HL-60 (cell line): ENCODE measurements around the gene CEP85.

Experiments
- DNase-seq, 2 experiments: peaks; one replicate each; pipeline ENCODE4 v3.0.0-alpha.2; 2010 to 2020; ENCODE audit warnings: low read depth in 1 of 2, low spot score in 1 of 2
- H3K27ac ChIP-seq: fragments of 250-450 bp; sonication (Bioruptor Pico); replicated peaks from 2 replicates; pipeline ENCODE4 v1.5.1; 2020; ENCODE audit warnings: mild to moderate bottlenecking, moderate library complexity
- H3K27me3 ChIP-seq: fragments of 250-450 bp; sonication (Bioruptor Pico); 2 replicates; pipeline ENCODE4 v1.5.1; 2021; ENCODE audit warnings: mild to moderate bottlenecking, moderate library complexity; ENCODE audit not compliant: insufficient read depth, poor library complexity, severe bottlenecking
- H3K4me3 ChIP-seq: replicated peaks from 2 replicates; pipeline ENCODE4 v1.5.1; 2011; ENCODE audit warnings: mild to moderate bottlenecking, control low read depth, low read length; ENCODE audit not compliant: insufficient read depth
- GABPA ChIP-seq: IDR thresholded peaks from 2 replicates; pipeline ENCODE4 v1.6.1; 2012; ENCODE audit warnings: low read depth
- POLR2AphosphoS5 ChIP-seq: IDR thresholded peaks from 2 replicates; pipeline ENCODE4 v1.6.1; 2012; ENCODE audit warnings: low read depth
- REST ChIP-seq: IDR thresholded peaks from 2 replicates; pipeline ENCODE4 v1.6.1; 2012; ENCODE audit warnings: low read depth; ENCODE audit not compliant: insufficient replicate concordance
- SPI1 ChIP-seq: IDR thresholded peaks from 2 replicates; pipeline ENCODE4 v1.6.1; 2012; ENCODE audit warnings: low read depth, mild to moderate bottlenecking, borderline replicate concordance
- TF ChIP-seq, protein P1 (sequence below): IDR thresholded peaks from one replicate; pipeline ENCODE4 v1.5.1; 2011; ENCODE audit warnings: low read length, control low read depth, inconsistent platforms; ENCODE audit not compliant: insufficient read depth

The CEP85 gene

DNA sequence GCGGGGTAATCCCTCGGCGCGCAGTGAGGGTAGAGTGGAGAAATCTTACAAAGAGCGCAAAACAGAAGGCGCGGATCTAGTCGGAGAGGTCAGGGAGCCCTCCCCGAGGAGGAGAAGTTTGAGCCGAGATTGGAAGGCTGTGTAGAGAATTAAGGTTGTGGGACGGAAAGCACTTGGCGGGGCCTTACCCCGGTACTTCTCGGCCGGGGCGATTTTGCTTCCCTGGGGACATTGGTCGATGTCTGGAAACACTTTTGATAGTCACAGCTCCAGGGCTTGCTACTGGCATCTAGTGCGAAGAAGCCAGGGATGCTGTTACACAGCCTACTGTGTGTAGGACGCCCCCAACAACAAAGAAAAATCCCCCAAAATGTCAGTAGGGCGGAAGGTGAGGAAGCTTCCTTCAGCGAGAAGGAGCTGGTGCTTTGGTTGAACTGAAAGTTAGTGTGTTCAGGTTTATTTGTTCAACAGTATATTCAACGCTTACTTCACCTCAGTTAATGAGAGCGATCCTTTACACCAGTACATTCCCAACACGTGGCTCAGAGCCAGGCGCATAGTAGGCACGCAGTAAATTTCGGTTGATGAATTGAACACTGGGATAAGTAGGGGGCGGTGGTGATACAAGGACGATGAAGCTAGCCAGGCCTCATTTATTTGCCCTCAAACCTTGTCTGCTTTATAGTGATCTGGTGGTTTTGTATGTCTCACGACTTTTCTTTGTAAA lies 807 bp downstream of the CEP85 start:
- no peak for TF ChIP-seq GABPA
- TF ChIP-seq POLR2AphosphoS5: no peak
- TF ChIP-seq, protein P1, sequence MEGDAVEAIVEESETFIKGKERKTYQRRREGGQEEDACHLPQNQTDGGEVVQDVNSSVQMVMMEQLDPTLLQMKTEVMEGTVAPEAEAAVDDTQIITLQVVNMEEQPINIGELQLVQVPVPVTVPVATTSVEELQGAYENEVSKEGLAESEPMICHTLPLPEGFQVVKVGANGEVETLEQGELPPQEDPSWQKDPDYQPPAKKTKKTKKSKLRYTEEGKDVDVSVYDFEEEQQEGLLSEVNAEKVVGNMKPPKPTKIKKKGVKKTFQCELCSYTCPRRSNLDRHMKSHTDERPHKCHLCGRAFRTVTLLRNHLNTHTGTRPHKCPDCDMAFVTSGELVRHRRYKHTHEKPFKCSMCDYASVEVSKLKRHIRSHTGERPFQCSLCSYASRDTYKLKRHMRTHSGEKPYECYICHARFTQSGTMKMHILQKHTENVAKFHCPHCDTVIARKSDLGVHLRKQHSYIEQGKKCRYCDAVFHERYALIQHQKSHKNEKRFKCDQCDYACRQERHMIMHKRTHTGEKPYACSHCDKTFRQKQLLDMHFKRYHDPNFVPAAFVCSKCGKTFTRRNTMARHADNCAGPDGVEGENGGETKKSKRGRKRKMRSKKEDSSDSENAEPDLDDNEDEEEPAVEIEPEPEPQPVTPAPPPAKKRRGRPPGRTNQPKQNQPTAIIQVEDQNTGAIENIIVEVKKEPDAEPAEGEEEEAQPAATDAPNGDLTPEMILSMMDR: no peak
- no peak for TF ChIP-seq REST
- TF ChIP-seq SPI1: no peak
- Histone ChIP-seq H3K27me3 (no peaks in the 10 kb centered on the region), H3K4me3 (peak overlapping the region; percentile 70), H3K27ac (peak overlapping the region; percentile 87)
- peak in 1 of 2 experiments; percentile 41 for DNase-seq

- no peaks in the 10 kb centered on the region for H3K27me3 ChIP-seq
- H3K27ac ChIP-seq: peak overlapping the region; percentile 21
- no peak for DNase-seq
- TF ChIP-seq REST (no peak), POLR2AphosphoS5 (no peak), SPI1 (no peak), GABPA (no peak)
- TF ChIP-seq, protein P1: no peak
- H3K4me3 ChIP-seq: no peak overlapping the region
Measured at GRCh38 chr1:26237230-26237966, 3.4 kb downstream of the CEP85 start.

DNA sequence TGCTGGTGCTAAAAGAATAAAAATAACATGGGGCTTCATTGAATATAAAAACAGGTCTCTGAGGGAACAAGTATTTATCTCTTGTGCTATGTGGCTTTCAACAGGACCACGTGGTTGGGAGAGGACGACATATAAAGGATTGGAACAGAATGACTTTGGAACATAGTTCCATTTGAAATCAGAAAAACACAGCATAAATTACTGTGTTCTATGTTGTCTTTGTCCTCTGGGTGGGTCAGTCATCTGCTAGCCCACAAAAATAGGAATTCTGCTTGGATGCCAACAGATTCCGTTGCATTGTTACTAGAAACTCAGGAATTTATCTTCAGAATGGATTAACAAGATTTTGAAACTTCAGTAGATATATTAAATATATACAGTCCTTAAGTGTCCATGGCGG lies 5.9 kb downstream of the CEP85 start:
- Histone ChIP-seq H3K27ac (no peak overlapping the region), H3K4me3 (no peak overlapping the region), H3K27me3 (no peaks in the 10 kb centered on the region)
- no peak for DNase-seq
- no peak for TF ChIP-seq POLR2AphosphoS5
- TF ChIP-seq GABPA: no peak
- no peak for TF ChIP-seq REST
- TF ChIP-seq SPI1: no peak
- TF ChIP-seq, protein P1: no peak
